Amygdala (tissue), 56 donors: ENCODE results near the gene CFAP73.

ENCODE experiments used
- DNase-seq, 56 donors: peaks; one replicate each; lab custom pipeline; 2025; lab: John Stamatoyannopoulos, UW

The CFAP73 gene

GRCh38 chr12:113161415-113162016 lies 12.0 kb downstream of the CFAP73 start:
- DNase-seq = peak in 44 of 56 donors; percentile 8 to 88 (median 62)

GRCh38 chr12:113162102-113163029 lies 12.8 kb downstream of the CFAP73 start:
- DNase-seq = peak in 10 of 56 donors; percentile 6 to 36 (median 16)

GRCh38 chr12:113163030-113163360 lies 13.5 kb downstream of the CFAP73 start:
- no peak for DNase-seq

- DNase-seq = no peak
These were observed 14.5 kb downstream of the CFAP73 start for GRCh38 chr12:113164014-113164413.

DNA sequence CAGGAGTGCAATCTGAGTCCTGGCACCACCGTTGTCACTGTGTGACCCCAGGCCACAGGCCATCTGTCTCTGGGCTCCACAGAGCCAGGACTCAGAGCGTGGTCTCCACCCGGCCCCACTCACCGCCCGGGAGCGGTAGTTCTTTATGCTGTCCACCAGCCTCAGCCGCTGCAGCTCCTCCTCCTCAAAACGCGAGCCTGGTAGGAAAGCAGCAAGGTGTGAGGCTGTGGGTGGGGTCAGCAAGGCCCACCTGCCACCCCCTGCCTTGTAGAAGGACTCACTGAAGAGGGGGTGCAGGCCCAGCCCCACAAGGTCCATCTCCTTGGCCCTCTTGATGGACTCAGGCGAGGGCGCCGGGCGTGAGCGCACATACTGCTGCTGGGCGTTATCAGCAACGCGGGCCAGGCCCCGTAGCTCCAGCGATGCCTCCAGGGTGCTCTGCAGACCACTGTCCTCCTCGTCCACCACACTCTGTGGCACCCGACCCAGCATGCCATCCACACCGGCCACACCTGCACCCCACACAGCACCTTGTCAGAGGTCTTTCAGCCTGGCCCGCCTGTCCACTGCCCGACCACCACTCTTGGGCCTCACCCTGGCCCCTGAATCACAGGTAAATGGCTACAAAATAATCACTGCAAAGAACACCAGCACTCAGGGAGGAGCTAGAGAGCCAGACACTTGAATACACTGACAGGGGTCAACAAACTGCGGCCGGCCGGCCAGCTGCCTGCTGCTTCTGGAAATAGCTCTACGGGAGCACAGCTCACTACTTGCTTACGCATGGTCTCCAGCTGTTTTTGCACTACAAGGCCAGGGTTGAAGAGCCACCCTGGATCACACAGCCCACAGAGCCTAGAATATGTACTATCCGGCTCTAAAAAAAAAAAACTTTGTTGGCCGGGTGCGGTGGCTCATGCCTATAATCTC lies 16.3 kb downstream of the CFAP73 start:
- DNase-seq = no peak

- DNase-seq = no peak
These were observed 18.3 kb downstream of the CFAP73 start for GRCh38 chr12:113167868-113168267.

DNA sequence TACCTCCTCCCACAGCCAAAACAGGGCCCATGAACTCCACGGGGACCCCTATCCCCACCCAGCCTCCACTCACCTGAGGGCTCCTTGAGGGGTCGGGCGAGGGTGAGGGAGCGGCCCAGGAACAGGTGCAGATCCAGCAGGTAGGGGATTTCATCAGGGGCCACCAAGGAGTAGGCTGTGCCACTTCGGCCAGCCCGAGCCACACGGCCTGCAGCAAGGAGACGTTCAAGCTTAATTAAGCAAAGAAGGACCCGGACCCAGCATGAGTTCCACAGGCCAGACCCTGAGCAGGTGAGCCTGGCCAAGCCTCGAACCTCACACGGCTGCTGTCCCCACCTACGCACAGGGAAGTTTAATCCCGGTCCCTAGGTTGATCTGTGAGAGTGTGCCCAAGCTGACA lies 20.2 kb downstream of the CFAP73 start:
- DNase-seq = no peak

DNA sequence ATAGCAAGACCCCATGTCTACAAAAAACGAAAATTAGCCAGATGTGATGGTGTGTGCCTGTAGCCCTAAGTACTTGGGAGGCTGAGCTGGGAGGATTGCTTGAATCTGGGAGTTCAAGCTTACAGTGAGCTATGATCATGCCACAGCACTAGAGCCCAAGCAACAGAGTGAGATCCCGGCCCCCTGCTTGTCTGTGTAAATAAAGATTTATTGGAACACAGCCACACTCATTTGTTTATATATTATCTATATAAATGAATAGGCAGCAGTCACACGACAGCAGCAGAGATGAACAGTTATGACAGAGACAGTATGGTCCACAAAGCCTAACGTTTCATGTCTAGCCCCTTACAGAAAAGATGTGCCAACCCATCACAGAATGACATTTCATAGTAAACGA lies 20.9 kb downstream of the CFAP73 start:
- no peak for DNase-seq

GRCh38 chr12:113170926-113171325 lies 21.4 kb downstream of the CFAP73 start:
- DNase-seq = no peak

DNA sequence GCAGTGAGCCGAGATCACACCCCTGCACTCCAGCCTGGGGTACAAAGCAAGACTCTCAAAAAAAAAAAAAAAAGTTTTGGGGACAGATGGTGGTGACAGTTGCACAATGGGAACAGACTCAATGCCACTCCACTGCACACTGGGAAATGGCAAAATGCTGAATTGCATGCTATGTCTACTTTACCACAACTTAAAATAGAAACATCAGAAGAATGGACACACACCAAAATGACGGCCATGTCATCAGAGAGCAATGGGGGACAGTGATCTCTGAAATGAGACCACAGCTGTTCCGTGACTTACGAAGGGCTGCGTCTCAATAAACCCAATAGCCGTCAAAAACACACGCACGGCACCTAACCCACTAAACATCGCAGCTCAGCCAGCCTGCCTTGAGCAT lies 22.0 kb downstream of the CFAP73 start:
- DNase-seq = no peak

GRCh38 chr12:113172185-113172584 lies 22.7 kb downstream of the CFAP73 start:
- DNase-seq = no peak

DNA sequence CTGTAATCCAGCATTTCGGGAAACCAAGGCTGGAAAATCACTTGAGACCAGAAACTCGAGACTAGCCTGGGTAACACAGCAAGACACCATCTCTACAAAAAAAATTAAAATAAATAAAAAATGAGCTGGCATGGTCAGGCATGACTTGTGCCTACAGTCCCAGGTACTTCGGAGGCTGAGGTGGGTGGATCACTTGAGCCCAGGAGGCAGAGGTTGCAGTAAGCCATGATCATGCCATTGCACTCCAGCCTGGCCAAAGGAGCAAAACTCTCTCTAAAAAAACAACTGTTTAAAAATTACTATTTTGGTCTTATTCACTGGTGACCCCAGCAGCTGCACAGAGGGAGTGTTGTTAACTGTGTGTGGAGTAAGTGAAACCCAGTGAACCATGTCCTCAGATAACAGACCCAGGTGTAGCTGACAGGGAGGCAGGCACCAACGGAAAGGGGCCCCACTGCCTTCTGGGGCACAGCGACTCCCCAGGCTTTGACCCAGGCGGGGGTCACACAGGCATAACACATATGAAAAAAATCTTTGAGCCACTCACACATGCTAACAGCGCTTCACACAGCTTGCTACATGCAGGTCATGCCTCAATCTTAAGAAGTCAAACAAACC lies 23.7 kb downstream of the CFAP73 start:
- no peak for DNase-seq

GRCh38 chr12:113174461-113175384 lies 25.2 kb downstream of the CFAP73 start:
- DNase-seq = peak in 49 of 56 donors; percentile 6 to 82 (median 44)

DNA sequence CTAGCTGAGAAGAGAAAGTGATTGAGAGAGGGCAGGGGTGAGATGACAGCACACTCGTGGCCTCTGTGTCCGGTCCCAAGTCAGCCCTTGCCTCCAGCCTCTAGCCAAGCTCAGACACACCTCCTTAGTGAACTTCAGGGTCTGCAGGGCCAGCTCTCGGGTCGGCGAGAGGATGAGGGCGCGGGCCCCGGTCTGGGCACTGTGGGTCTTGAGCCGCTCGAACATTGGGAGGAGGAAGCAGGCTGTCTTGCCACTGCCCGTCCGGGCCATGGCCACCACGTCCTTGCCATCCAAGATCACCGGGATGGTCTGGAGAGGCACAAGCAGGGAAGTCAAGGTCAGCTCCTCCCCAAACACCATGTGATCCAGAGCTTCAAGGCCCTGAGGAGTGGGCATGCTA lies 29.5 kb downstream of the CFAP73 start:
- DNase-seq = no peak

- no peak for DNase-seq
These were observed 30.8 kb downstream of the CFAP73 start for GRCh38 chr12:113180333-113180732.

- DNase-seq = no peak
These were observed 32.5 kb downstream of the CFAP73 start for GRCh38 chr12:113181975-113182374.

DNA sequence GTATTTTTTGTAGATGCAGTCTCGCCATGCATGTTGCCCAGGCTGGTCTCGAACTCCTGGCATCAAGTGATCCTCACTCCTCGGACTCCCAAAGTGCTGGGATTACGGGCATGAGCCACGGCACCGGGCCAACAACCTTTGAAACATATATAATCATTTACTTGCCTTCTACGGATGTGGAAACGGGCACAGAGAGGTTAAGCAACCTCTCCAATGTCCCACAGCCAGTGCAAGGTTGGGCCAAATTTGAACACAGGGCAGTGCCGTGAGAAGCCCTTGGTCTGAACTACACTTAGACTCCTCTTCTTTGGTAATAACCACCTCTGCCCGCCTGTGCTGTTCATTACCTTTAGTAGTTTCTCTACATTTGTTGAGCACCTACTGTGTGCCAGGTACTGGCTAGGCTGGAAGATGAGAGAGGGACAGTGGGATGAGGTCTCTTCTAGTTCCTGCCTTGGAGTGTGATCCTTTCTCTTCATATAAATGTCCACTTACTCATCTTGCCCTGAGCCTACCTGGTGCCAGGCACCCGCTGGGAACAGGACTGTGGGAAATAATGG lies 33.6 kb downstream of the CFAP73 start:
- no peak for DNase-seq

DNA sequence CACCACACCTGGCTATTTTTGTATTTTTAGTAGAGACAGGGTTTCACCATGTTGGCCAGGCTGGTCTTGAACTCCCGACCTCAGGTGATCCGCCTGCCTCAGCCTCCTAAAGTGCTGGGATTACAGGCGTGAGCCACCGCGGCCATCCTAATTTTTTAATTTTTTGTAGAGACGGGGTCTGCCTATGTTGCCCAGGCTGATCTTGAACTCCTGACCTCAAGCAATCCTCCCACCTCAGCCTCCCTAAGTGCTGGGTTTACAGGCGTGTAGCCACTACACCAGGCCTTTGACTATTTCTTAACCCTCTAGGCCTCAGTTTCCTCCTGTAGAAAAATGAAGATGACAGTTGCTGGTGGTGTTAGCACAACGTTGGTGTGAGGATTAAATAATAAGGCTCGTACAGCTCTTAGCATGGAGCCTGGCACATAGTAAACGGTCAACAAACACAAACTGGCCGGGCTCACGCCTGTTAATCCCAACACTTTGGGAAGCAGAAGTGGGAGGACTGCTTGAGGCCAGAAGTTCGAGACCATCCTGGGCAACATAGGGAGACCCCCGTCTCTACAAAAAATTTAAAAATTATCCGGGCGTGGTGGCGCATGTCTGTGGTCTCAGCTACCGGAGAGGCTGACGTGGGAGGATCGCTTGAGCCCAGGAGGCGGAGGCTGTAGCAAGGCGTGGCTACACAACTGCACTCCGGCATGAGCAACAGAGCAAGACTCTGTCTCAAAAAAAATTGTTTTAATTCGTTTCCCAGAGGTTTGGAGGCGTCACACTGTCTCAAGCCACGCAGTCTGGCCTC lies 34.8 kb downstream of the CFAP73 start:
- DNase-seq = peak in 1 of 56 donors; percentile 63
